H1 (cell line): Measurements from ENCODE around the gene SLC66A3. TPM values are rescaled to one million over a fixed set of nuclear protein-coding genes. Genes with fewer than 3 reads are reported as not detected.

Source experiments
- BACH1 ChIP-seq: IDR thresholded peaks from 2 replicates; pipeline ENCODE4 v1.6.1; 2012; ENCODE audit warnings: low read length, improper control_type of control experiment
- CBX5 ChIP-seq: fragments of 300-800, 300-1000 bp; sonication (generic); IDR thresholded peaks from 2 replicates; pipeline ENCODE4 v1.7.1; 2016; ENCODE audit warnings: antibody characterized with exemption, low read length, low read depth
- CHD1 ChIP-seq: IDR thresholded peaks from 2 replicates; pipeline ENCODE4 v1.6.1; 2012; ENCODE audit warnings: low read depth, low read length, improper control_type of control experiment
- HDAC2 ChIP-seq, 2 experiments: fragments of 300-600 bp in 1 of 2; sonication (generic) in 1 of 2; IDR thresholded peaks; 2 replicates each; pipeline ENCODE4 v1.6.1; 2011 to 2012; ENCODE audit warnings: low read depth in 2 of 2, low read length in 2 of 2, mild to moderate bottlenecking in 2 of 2, moderate library complexity in 2 of 2, borderline replicate concordance in 1 of 2, inconsistent platforms in 1 of 2
- JUND ChIP-seq: IDR thresholded peaks from 2 replicates; pipeline ENCODE4 v1.6.1; 2011; ENCODE audit warnings: mild to moderate bottlenecking, improper control_type of control experiment, low read length
- SIN3A ChIP-seq, 2 experiments: IDR thresholded peaks in 1 of 2; conservative IDR thresholded peaks in 1 of 2; 2 replicates each; pipeline ENCODE4 v1.6.1; 2011 to 2012; ENCODE audit warnings: low read length in 2 of 2, improper control_type of control experiment in 1 of 2, low read depth in 1 of 2, mild to moderate bottlenecking in 1 of 2
- SUZ12 ChIP-seq: fragments of 200-600 bp; sonication (generic); IDR thresholded peaks from 2 replicates; pipeline ENCODE4 v1.6.1; 2012; ENCODE audit warnings: mild to moderate bottlenecking, inconsistent platforms, low read length, moderate library complexity, mixed read lengths
- TAF1 ChIP-seq: IDR thresholded peaks from 2 replicates; pipeline ENCODE4 v1.6.1; 2011; ENCODE audit warnings: mild to moderate bottlenecking, low read depth, low read length
- YY1 ChIP-seq: IDR thresholded peaks from 2 replicates; pipeline ENCODE4 v1.6.1; 2011; ENCODE audit warnings: low read depth, mild to moderate bottlenecking, low read length
- polyA plus RNA-seq, 7 experiments: library from polyadenylated mRNA; depleted of rRNA in 3 of 7; stranded (reverse) in 5 of 7; unstranded in 2 of 7; fragments of >200 nt in 5 of 7; fragments of 200-250 nt in 2 of 7; gene quantifications; 1 replicate in 5 of 7; 2 replicates in 1 of 7; 4 replicates in 1 of 7; pipeline versions ENCODE4 v1.2.1 to v1.2.3, GENCODE V29; 2011 to 2013; ENCODE audit warnings: missing spikeins in 2 of 7, mixed read lengths in 2 of 7
- total RNA-seq: library from RNA; stranded (reverse); fragmentation: NEBNext Ultra II Directional; extraction: Animal tissue kit (Norgen Biotek cat#: 25700); gene quantifications from 2 replicates; pipeline ENCODE4 v1.2.1, GENCODE V29; 2021

Gene SLC66A3
- total and polyA plus RNA-seq, 2 of the 8 experiments (the other 6 are each of a cell fraction or from before 2014, with no cell fraction given): 8.7 to 27.8 TPM

DNA sequence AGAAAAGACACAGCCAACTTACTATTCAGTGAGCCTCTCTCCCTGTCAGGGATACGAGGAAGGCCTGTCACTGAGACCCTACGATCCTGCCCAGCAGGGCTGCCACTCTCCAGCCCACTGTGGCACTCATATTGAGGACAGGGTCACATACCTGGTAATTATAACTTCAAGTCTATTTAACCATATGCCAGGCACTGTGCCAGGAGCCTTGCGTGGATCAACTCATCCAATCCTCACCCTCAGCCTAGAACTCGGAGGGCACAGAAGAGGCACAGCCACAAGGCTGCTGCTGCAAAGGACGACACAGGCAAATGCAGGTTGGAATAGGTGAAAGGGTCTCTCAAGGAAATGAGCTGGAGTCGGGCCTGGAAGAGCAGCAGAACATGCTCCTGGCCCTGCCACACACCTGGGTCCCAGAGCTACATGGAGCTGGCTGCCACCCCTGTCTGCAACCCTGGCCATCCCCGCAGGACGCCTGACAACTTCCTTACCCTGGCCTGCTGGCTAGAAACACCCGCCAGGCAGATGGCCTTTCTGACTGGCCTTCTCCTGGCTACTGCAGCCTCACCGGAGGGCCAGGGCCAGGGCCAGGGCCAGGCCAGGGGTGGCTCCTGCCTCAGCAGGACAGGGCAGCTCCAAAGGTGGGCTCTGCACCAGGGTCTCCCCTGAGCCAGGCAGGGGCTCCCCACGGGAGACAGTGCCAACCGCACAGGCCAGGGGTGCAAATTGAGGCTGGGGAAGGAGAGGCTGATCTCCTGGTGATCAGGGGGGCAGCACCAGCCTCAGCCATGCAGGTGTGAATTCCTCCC, 32.1 kb upstream of the SLC66A3 start (continued):
- no peak for TF ChIP-seq HDAC2 (IDR thresholded peaks at IDR 0.05; ENCODE audit: borderline replicate concordance in 1 of 2, low read depth in 2 of 2, low read length in 2 of 2)
- TF ChIP-seq CHD1: no peak
- TF ChIP-seq SIN3A (conservative IDR thresholded peaks at IDR 0.05 in 1 of 2, IDR thresholded peaks at IDR 0.05 in 1 of 2; ENCODE audit: low read depth in 1 of 2, low read length in 2 of 2): no peak
- TF ChIP-seq BACH1: no peak
- TF ChIP-seq TAF1: no peak
- no peak for TF ChIP-seq JUND
- TF ChIP-seq SUZ12: no peak
- no peak for TF ChIP-seq YY1
- no peak for TF ChIP-seq CBX5
